Measurements from ENCODE around the gene TIAM1.
A peak's percentile ranks its signal among the peaks of the same experiment; 100 is the strongest.

TIAM1 gene

DNA sequence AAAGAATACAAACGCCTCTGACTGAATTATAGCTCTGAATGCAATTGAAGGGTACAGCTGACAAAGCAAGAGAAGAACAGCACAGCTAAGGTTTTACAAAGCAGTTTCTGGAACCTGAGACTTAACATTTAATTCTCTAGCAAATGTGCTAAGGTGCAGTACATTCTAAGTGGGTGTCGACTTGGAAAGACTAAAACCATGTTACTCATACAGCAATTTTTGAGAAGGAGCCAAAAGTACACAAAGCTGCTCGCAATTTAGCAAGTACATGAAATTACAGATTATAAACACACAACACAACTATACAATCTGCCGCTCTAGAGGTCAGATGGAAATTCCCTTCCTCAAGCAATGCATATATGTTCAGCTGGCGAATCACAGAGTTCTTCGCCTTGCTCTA is 121.9 kb downstream of the TIAM1 start:
- 100% methylated on average over 3 of the region's 6 CpGs for WGBS (ENCODE audit: insufficient coverage)
- POLR2A ChIA-PET = no interaction called here
- H3K4me1 ChIP-seq (ENCODE audit: control extremely low read depth in 1 of 4, control insufficient read depth in 4 of 4, insufficient read depth in 4 of 4, low read length in 3 of 4) = no peaks in the 10 kb centered on the region
- DNase-seq = no peak
- H3K27me3 ChIP-seq (replicated peaks in 2 of 5; ENCODE audit: control insufficient read depth in 4 of 5, insufficient read depth in 5 of 5, low read length in 4 of 5) = no peaks in the 10 kb centered on the region
- CTCF ChIA-PET = no interaction called here
- no peak overlapping the region for H3K27ac ChIP-seq (ENCODE audit: insufficient read depth in 1 of 2, low read depth in 1 of 2, low read length in 2 of 2, poor library complexity in 1 of 2, severe bottlenecking in 2 of 2)
- peaks cover 0 to 20% (median 0%) of the 10 kb centered on the region in 4 experiments for H3K36me3 ChIP-seq (ENCODE audit: control insufficient read depth in 4 of 4, insufficient read depth in 4 of 4, low read length in 3 of 4)
- H3K4me3 ChIP-seq (ENCODE audit: control insufficient read depth in 1 of 7, extremely low read depth in 1 of 7, insufficient read depth in 4 of 7, low read depth in 2 of 7, low read length in 6 of 7) = no peak overlapping the region
- no peaks in the 10 kb centered on the region for H3K9me3 ChIP-seq (ENCODE audit: control extremely low read depth in 1 of 5, control insufficient read depth in 4 of 5, insufficient read depth in 2 of 5, low read depth in 1 of 5, low read length in 4 of 5)

DNA sequence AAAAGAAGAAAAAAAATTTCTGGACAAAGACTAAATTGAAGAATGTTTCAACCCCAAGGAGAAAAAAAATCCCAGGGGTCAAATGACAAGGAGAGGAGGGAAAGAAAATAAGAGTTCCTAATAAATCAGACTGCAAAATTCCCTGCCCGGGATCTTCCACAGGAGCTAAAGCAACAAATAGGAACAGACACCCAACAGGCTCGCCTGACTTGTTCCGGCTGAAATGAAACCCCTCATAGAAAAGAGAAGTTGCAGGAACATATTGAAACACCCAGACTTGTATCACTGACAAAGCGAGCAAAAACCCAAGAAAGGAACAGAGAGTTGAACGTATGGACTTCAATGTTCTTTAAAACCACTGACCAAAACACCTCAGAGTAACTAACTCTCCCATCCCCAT is 123.0 kb downstream of the TIAM1 start:
- Histone ChIP-seq H3K4me3 (ENCODE audit: control insufficient read depth in 1 of 7, extremely low read depth in 1 of 7, insufficient read depth in 4 of 7, low read depth in 2 of 7, low read length in 6 of 7) (no peak overlapping the region), H3K36me3 (ENCODE audit: control insufficient read depth in 4 of 4, insufficient read depth in 4 of 4, low read length in 3 of 4) (peaks cover 0 to 26% (median 0%) of the 10 kb centered on the region in 4 experiments), H3K9me3 (ENCODE audit: control extremely low read depth in 1 of 5, control insufficient read depth in 4 of 5, insufficient read depth in 2 of 5, low read depth in 1 of 5, low read length in 4 of 5) (no peaks in the 10 kb centered on the region), H3K27me3 (replicated peaks in 2 of 5; ENCODE audit: control insufficient read depth in 4 of 5, insufficient read depth in 5 of 5, low read length in 4 of 5) (no peaks in the 10 kb centered on the region), H3K27ac (ENCODE audit: insufficient read depth in 1 of 2, low read depth in 1 of 2, low read length in 2 of 2, poor library complexity in 1 of 2, severe bottlenecking in 2 of 2) (no peak overlapping the region), H3K4me1 (ENCODE audit: control extremely low read depth in 1 of 4, control insufficient read depth in 4 of 4, insufficient read depth in 4 of 4, low read length in 3 of 4) (no peaks in the 10 kb centered on the region)
- DNase-seq = peak in 1 of 3 donors; percentile 25
- CTCF ChIA-PET = interaction anchor here (1.7 kb wide), 1 partner anchor 360 kb away, joined by 5 read pairs; no protein-coding TSS in a partner anchor
- POLR2A ChIA-PET = interaction anchor here (0.5 kb wide), 1 partner anchor 183 kb away, joined by 3 read pairs; no protein-coding TSS in a partner anchor
- WGBS (ENCODE audit: insufficient coverage) = 21% methylated on average over 4 of the region's 5 CpGs

DNA sequence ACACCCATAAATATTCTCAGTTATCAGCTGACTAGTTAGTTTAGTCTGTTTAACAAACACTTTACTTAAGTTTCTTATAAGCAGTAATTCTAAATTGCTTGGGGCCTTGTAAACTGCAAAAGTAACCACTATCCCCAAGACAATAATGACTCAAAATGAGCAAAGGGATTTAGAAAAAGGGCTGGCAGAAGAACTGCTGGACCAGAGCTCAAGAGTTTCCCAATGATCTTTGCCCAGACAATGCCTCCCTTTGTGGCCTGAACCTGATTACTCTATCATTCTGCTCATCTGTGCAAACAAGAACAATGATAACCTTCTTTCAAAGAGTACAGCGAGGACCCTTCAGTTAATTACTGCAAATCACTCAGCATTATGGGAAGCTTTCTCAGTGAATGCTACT is 123.5 kb downstream of the TIAM1 start:
- no peaks in the 10 kb centered on the region for H3K4me1 ChIP-seq (ENCODE audit: control extremely low read depth in 1 of 4, control insufficient read depth in 4 of 4, insufficient read depth in 4 of 4, low read length in 3 of 4)
- ChIA-PET CTCF (interaction anchor here (1.7 kb wide), 1 partner anchor 360 kb away, joined by 5 read pairs; no protein-coding TSS in a partner anchor), POLR2A (interaction anchor here (0.5 kb wide), 1 partner anchor 184 kb away, joined by 3 read pairs; no protein-coding TSS in a partner anchor)
- no peak overlapping the region for H3K27ac ChIP-seq (ENCODE audit: insufficient read depth in 1 of 2, low read depth in 1 of 2, low read length in 2 of 2, poor library complexity in 1 of 2, severe bottlenecking in 2 of 2)
- no peak for DNase-seq
- H3K4me3 ChIP-seq (ENCODE audit: control insufficient read depth in 1 of 7, extremely low read depth in 1 of 7, insufficient read depth in 4 of 7, low read depth in 2 of 7, low read length in 6 of 7) = no peak overlapping the region
- H3K9me3 ChIP-seq (ENCODE audit: control extremely low read depth in 1 of 5, control insufficient read depth in 4 of 5, insufficient read depth in 2 of 5, low read depth in 1 of 5, low read length in 4 of 5) = no peaks in the 10 kb centered on the region
- no peaks in the 10 kb centered on the region for H3K27me3 ChIP-seq (replicated peaks in 2 of 5; ENCODE audit: control insufficient read depth in 4 of 5, insufficient read depth in 5 of 5, low read length in 4 of 5)
- H3K36me3 ChIP-seq (ENCODE audit: control insufficient read depth in 4 of 4, insufficient read depth in 4 of 4, low read length in 3 of 4) = peaks cover 0 to 24% (median 0%) of the 10 kb centered on the region in 4 experiments
- 86% methylated on average over 1 of the region's 1 CpG for WGBS (ENCODE audit: insufficient coverage)

DNA sequence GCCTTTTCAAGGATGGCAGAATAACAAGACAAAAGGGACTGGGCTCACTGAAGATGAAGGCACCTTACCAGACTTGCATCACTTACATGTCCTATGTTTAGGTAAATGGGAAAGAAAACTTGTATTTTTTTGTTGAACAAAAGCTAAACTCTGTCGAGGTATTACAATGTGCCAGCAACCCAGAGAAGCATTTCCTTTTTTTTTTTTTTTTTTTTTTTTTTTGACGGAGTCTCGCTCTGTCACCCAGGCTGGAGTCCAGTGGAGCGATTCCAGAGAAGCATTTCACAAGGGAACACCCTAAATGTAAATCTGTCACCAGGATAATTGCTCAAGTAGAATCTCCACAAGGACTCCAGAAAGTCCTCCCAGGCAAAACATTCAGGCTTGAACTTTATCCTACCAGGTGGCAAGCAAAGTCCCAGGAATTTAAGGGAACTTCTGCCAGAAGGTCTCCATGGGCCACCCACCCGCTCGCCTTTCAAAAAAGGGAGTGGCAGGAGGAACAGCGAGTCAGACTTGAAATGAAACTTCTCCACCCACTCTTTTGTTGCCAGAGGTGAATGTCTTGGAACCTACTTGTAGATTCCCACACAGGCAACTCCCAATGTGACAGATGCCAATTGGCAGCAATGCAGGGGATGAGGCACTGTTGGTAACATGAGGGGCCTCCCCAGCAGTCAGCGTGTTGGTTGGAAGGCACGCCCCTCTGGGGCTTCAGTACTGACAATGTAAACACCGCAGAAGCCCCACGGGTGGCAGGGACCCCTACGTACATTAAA is 125.0 kb downstream of the TIAM1 start:
- Histone ChIP-seq H3K9me3 (ENCODE audit: control extremely low read depth in 1 of 5, control insufficient read depth in 4 of 5, insufficient read depth in 2 of 5, low read depth in 1 of 5, low read length in 4 of 5) (no peaks in the 10 kb centered on the region), H3K36me3 (ENCODE audit: control insufficient read depth in 4 of 4, insufficient read depth in 4 of 4, low read length in 3 of 4) (peaks cover 0 to 23% (median 0%) of the 10 kb centered on the region in 4 experiments), H3K4me3 (ENCODE audit: control insufficient read depth in 1 of 7, extremely low read depth in 1 of 7, insufficient read depth in 4 of 7, low read depth in 2 of 7, low read length in 6 of 7) (no peak overlapping the region), H3K27ac (ENCODE audit: insufficient read depth in 1 of 2, low read depth in 1 of 2, low read length in 2 of 2, poor library complexity in 1 of 2, severe bottlenecking in 2 of 2) (no peak overlapping the region), H3K4me1 (ENCODE audit: control extremely low read depth in 1 of 4, control insufficient read depth in 4 of 4, insufficient read depth in 4 of 4, low read length in 3 of 4) (no peaks in the 10 kb centered on the region), H3K27me3 (replicated peaks in 2 of 5; ENCODE audit: control insufficient read depth in 4 of 5, insufficient read depth in 5 of 5, low read length in 4 of 5) (no peaks in the 10 kb centered on the region)
- no peak for DNase-seq
- POLR2A ChIA-PET = no interaction called here
- 93% methylated on average over 7 of the region's 12 CpGs for WGBS (ENCODE audit: insufficient coverage)
- CTCF ChIA-PET = interaction anchor here (1.1 kb wide), 1 partner anchor 362 kb away, joined by 3 read pairs; no protein-coding TSS in a partner anchor

DNA sequence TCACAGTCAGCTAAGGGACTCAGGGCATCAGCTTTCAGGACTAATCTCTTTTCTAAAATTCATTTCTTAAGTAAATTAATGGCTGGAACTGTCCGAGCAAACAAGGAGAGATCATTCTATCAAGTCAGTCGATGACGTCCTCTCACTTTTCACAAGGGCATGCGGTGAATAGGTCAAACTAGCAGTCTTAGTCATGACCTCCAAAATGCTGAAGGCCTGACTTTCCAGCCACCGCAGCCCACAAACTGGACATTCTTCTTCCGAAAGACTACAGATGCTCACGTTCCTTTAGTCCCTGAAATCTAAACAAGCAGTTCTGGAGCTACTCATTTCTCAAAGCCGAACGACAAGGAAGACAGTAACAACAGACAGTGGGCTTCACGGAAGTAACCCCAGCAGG is 127.9 kb downstream of the TIAM1 start:
- H3K27me3 ChIP-seq (replicated peaks in 2 of 5; ENCODE audit: control insufficient read depth in 4 of 5, insufficient read depth in 5 of 5, low read length in 4 of 5) = no peaks in the 10 kb centered on the region
- H3K9me3 ChIP-seq (ENCODE audit: control extremely low read depth in 1 of 5, control insufficient read depth in 4 of 5, insufficient read depth in 2 of 5, low read depth in 1 of 5, low read length in 4 of 5) = no peaks in the 10 kb centered on the region
- no peak for DNase-seq
- peaks cover 0 to 15% (median 0%) of the 10 kb centered on the region in 4 experiments for H3K36me3 ChIP-seq (ENCODE audit: control insufficient read depth in 4 of 4, insufficient read depth in 4 of 4, low read length in 3 of 4)
- no peak overlapping the region for H3K4me3 ChIP-seq (ENCODE audit: control insufficient read depth in 1 of 7, extremely low read depth in 1 of 7, insufficient read depth in 4 of 7, low read depth in 2 of 7, low read length in 6 of 7)
- H3K4me1 ChIP-seq (ENCODE audit: control extremely low read depth in 1 of 4, control insufficient read depth in 4 of 4, insufficient read depth in 4 of 4, low read length in 3 of 4) = no peaks in the 10 kb centered on the region
- no peak overlapping the region for H3K27ac ChIP-seq (ENCODE audit: insufficient read depth in 1 of 2, low read depth in 1 of 2, low read length in 2 of 2, poor library complexity in 1 of 2, severe bottlenecking in 2 of 2)
- ChIA-PET POLR2A (no interaction called here), CTCF (interaction anchor here (1.9 kb wide), 1 partner anchor 364 kb away, joined by 7 read pairs; no protein-coding TSS in a partner anchor)
- over 99% methylated on average over 10 of the region's 10 CpGs for WGBS (ENCODE audit: insufficient coverage)

DNA sequence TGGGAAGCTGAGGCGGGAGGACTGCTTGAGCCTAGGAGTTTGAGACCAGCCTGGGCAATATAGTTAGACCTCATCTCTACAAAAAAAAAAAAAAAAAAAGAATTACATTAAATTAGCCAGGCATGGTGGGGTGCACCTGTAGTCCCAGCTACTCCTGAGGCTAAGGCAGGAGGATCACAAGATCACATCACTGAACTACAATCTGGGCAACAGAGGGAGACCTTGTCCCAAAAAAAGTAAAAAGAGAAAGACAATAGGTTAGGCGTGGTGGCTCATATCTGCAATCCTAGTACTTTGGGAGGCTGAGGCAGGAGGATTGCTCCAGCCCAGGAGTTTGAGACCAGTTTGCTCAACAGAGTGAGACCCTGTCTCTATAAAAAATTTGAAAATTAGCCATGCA is 130.3 kb downstream of the TIAM1 start:
- Histone ChIP-seq H3K4me1 (ENCODE audit: control extremely low read depth in 1 of 4, control insufficient read depth in 4 of 4, insufficient read depth in 4 of 4, low read length in 3 of 4) (no peaks in the 10 kb centered on the region), H3K4me3 (ENCODE audit: control insufficient read depth in 1 of 7, extremely low read depth in 1 of 7, insufficient read depth in 4 of 7, low read depth in 2 of 7, low read length in 6 of 7) (no peak overlapping the region), H3K27ac (ENCODE audit: insufficient read depth in 1 of 2, low read depth in 1 of 2, low read length in 2 of 2, poor library complexity in 1 of 2, severe bottlenecking in 2 of 2) (no peak overlapping the region), H3K36me3 (ENCODE audit: control insufficient read depth in 4 of 4, insufficient read depth in 4 of 4, low read length in 3 of 4) (peaks cover 0 to 23% (median 0%) of the 10 kb centered on the region in 4 experiments), H3K27me3 (replicated peaks in 2 of 5; ENCODE audit: control insufficient read depth in 4 of 5, insufficient read depth in 5 of 5, low read length in 4 of 5) (no peaks in the 10 kb centered on the region), H3K9me3 (ENCODE audit: control extremely low read depth in 1 of 5, control insufficient read depth in 4 of 5, insufficient read depth in 2 of 5, low read depth in 1 of 5, low read length in 4 of 5) (no peaks in the 10 kb centered on the region)
- 58% methylated on average over 1 of the region's 2 CpGs for WGBS (ENCODE audit: insufficient coverage)
- ChIA-PET POLR2A (no interaction called here), CTCF (interaction anchor here (1.2 to 1.5 kb wide), 3 partner anchors 22 to 388 kb away, joined by 3 to 7 read pairs (median 4); no protein-coding TSS in a partner anchor)
- DNase-seq = peak in 2 of 3 donors; percentile 10 to 29

DNA sequence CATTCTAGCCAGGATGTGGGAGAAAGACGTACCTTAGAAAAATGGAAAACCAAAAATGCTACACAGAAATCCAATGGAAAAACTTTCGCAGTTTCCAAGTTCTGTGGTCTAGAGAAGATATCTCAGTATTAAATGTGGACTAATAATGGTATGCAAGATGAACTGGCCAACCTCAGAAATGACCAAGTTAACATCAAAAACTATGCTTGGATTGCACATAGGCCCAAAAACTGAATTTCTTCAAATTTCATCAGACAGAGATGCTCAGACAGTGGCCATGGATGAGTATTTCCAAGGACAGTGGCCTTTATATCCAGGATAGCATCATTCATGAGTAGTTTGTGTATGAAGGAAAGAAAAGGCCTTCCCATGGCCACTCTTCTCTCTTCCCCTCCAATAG is 132.2 kb downstream of the TIAM1 start:
- no peak for DNase-seq
- Histone ChIP-seq H3K4me3 (ENCODE audit: control insufficient read depth in 1 of 7, extremely low read depth in 1 of 7, insufficient read depth in 4 of 7, low read depth in 2 of 7, low read length in 6 of 7) (no peak overlapping the region), H3K36me3 (ENCODE audit: control insufficient read depth in 4 of 4, insufficient read depth in 4 of 4, low read length in 3 of 4) (peaks cover 0 to 22% (median 0%) of the 10 kb centered on the region in 4 experiments), H3K4me1 (ENCODE audit: control extremely low read depth in 1 of 4, control insufficient read depth in 4 of 4, insufficient read depth in 4 of 4, low read length in 3 of 4) (no peaks in the 10 kb centered on the region), H3K9me3 (ENCODE audit: control extremely low read depth in 1 of 5, control insufficient read depth in 4 of 5, insufficient read depth in 2 of 5, low read depth in 1 of 5, low read length in 4 of 5) (no peaks in the 10 kb centered on the region), H3K27ac (ENCODE audit: insufficient read depth in 1 of 2, low read depth in 1 of 2, low read length in 2 of 2, poor library complexity in 1 of 2, severe bottlenecking in 2 of 2) (no peak overlapping the region), H3K27me3 (replicated peaks in 2 of 5; ENCODE audit: control insufficient read depth in 4 of 5, insufficient read depth in 5 of 5, low read length in 4 of 5) (no peaks in the 10 kb centered on the region)
- CTCF ChIA-PET = no interaction called here
- POLR2A ChIA-PET = no interaction called here
- WGBS (ENCODE audit: insufficient coverage) = no CpG with 5 or more reads among the region's 2 CpGs

Data from common myeloid progenitor, CD34-positive (primary cell).